IMR-90 (cell line): ENCODE measurements around the gene MTCL3.

Experiments used
- ATAC-seq: fragments of 200-7000 bp; cut with Tn5 transposase; 2 replicates; pipeline ENCODE4 v1.9.1; 2020; ENCODE audit warnings: low read depth, mild to moderate bottlenecking, moderate library complexity
- BruUV-seq: library from RNA; stranded (reverse); fragments of 400-500 nt; replicated peaks from 2 replicates; lab custom pipeline; 2021; lab: Mats Ljungman, UMichigan
- CTCF ChIA-PET: fragments of 300-600 bp; formaldehyde crosslinking; extraction: SDS; loops from one replicate; lab custom pipeline; 2021; ENCODE audit warnings: antibody characterized with exemption; lab: Yijun Ruan, JAX
- POLR2A ChIA-PET: fragments of 300-600 bp; sonication (Branson Sonifier 250); formaldehyde crosslinking; loops from one replicate; lab custom pipeline; 2022; ENCODE audit warnings: antibody characterized with exemption; ENCODE audit not compliant: unreplicated experiment; lab: Charles Lee
- DNase-seq: peaks from one replicate; pipeline ENCODE4 v3.0.0; 2013
- H2AFZ ChIP-seq: replicated peaks from 2 replicates; pipeline ENCODE3; 2013; ENCODE audit warnings: low read length, mild to moderate bottlenecking; ENCODE audit not compliant: poor library complexity
- H2AK5ac ChIP-seq: 2 replicates; pipeline ENCODE4 v1.6.1; 2013; ENCODE audit warnings: low read depth, low read length, inconsistent platforms
- H2AK9ac ChIP-seq: replicated peaks from 2 replicates; pipeline ENCODE3; 2013; ENCODE audit warnings: mild to moderate bottlenecking, low read depth, low read length, moderate library complexity; ENCODE audit not compliant: poor library complexity
- H2BK120ac ChIP-seq: 2 replicates; pipeline ENCODE4 v1.6.1; 2013; ENCODE audit warnings: low read depth, low read length, inconsistent platforms
- H2BK15ac ChIP-seq: 3 replicates; pipeline ENCODE4 v1.6.1; 2013; ENCODE audit warnings: low read depth, low read length, inconsistent platforms
- H2BK20ac ChIP-seq: 2 replicates; pipeline ENCODE4 v1.6.1; 2013; ENCODE audit warnings: low read depth, mild to moderate bottlenecking, inconsistent platforms, low read length, moderate library complexity
- H2BK5ac ChIP-seq: 2 replicates; pipeline ENCODE4 v1.6.1; 2013; ENCODE audit warnings: mild to moderate bottlenecking, low read depth, low read length, inconsistent platforms; ENCODE audit not compliant: poor library complexity, severe bottlenecking
- H3K14ac ChIP-seq: replicated peaks from 2 replicates; pipeline ENCODE4 v1.6.1; 2013; ENCODE audit warnings: low read depth, low read length, inconsistent platforms
- H3K18ac ChIP-seq: 2 replicates; pipeline ENCODE4 v1.6.1; 2013; ENCODE audit warnings: low read depth, low read length, control low read depth
- H3K23ac ChIP-seq: 2 replicates; pipeline ENCODE4 v1.6.1; 2013; ENCODE audit warnings: low read depth, low read length, inconsistent platforms
- H3K27ac ChIP-seq: 2 replicates; pipeline ENCODE4 v1.5.1; 2013; ENCODE audit warnings: mild to moderate bottlenecking, control low read depth, low read length; ENCODE audit not compliant: insufficient read depth
- H3K27me3 ChIP-seq: 2 replicates; pipeline ENCODE4 v1.6.1; 2013; ENCODE audit warnings: low read length; ENCODE audit not compliant: control insufficient read depth, insufficient read depth
- H3K36me3 ChIP-seq: 2 replicates; pipeline ENCODE4 v1.6.1; 2013; ENCODE audit warnings: low read length, mixed read lengths; ENCODE audit not compliant: control insufficient read depth, insufficient read depth
- H3K4ac ChIP-seq: 2 replicates; pipeline ENCODE4 v1.6.1; 2013; ENCODE audit warnings: low read depth, low read length, inconsistent platforms
- H3K4me1 ChIP-seq: 2 replicates; pipeline ENCODE4 v1.6.1; 2013; ENCODE audit warnings: low read length, mixed read lengths; ENCODE audit not compliant: control insufficient read depth, insufficient read depth
- H3K4me2 ChIP-seq: 2 replicates; pipeline ENCODE4 v1.6.1; 2013; ENCODE audit warnings: low read depth, mild to moderate bottlenecking, control low read depth, low read length, moderate library complexity
- H3K4me3 ChIP-seq: 2 replicates; pipeline ENCODE4 v1.5.1; 2013; ENCODE audit warnings: low read depth, mild to moderate bottlenecking, control low read depth, low read length, moderate library complexity; ENCODE audit not compliant: insufficient read depth
- H3K56ac ChIP-seq: 2 replicates; pipeline ENCODE4 v1.6.1; 2013; ENCODE audit warnings: low read length, inconsistent platforms; ENCODE audit not compliant: insufficient read depth; ENCODE audit errors: extremely low read depth
- H3K79me1 ChIP-seq, 2 experiments: 2 replicates each; pipeline ENCODE4 v1.6.1; 2013; ENCODE audit warnings: low read length in 2 of 2, inconsistent platforms in 1 of 2, low read depth in 1 of 2
- H3K9ac ChIP-seq: 2 replicates; pipeline ENCODE4 v1.6.1; 2013; ENCODE audit warnings: low read depth, low read length, control low read depth
- H3K9me1 ChIP-seq: 2 replicates; pipeline ENCODE4 v1.6.1; 2013; ENCODE audit warnings: low read length, inconsistent platforms; ENCODE audit not compliant: insufficient read depth
- H3K9me3 ChIP-seq: 2 replicates; pipeline ENCODE4 v1.6.1; 2013; ENCODE audit warnings: low read length; ENCODE audit not compliant: control insufficient read depth, insufficient read depth
- H4K20me1 ChIP-seq: 2 replicates; pipeline ENCODE4 v1.6.1; 2013; ENCODE audit warnings: low read length, inconsistent platforms; ENCODE audit not compliant: insufficient read depth
- H4K5ac ChIP-seq: 2 replicates; pipeline ENCODE4 v1.6.1; 2013; ENCODE audit warnings: mild to moderate bottlenecking, low read depth, low read length, control low read depth
- H4K8ac ChIP-seq, 2 experiments: 2 replicates each; pipeline ENCODE4 v1.6.1; 2013; ENCODE audit warnings: low read depth in 2 of 2, low read length in 2 of 2, control low read depth in 1 of 2, inconsistent platforms in 1 of 2
- H4K91ac ChIP-seq: 2 replicates; pipeline ENCODE4 v1.6.1; 2013; ENCODE audit warnings: low read depth, low read length, inconsistent platforms; ENCODE audit not compliant: insufficient read depth
- BHLHE40 ChIP-seq: fragments of 150-350 bp; IDR thresholded peaks from 2 replicates; pipeline ENCODE4 v1.6.1; 2016; ENCODE audit warnings: mild to moderate bottlenecking, low read depth, low read length
- CEBPB ChIP-seq: IDR thresholded peaks from 2 replicates; pipeline ENCODE4 v1.6.1; 2012; ENCODE audit warnings: low read depth, low read length, improper control_type of control experiment
- CHD1 ChIP-seq: IDR thresholded peaks from 2 replicates; pipeline ENCODE4 v1.6.1; 2012; ENCODE audit warnings: low read depth, low read length, improper control_type of control experiment
- CTCF ChIP-seq: conservative IDR thresholded peaks from 2 replicates; pipeline ENCODE4 v1.5.1; 2012; ENCODE audit warnings: mild to moderate bottlenecking, low read depth, low read length, improper control_type of control experiment
- ELK1 ChIP-seq: fragments of 150-350 bp; IDR thresholded peaks from 2 replicates; pipeline ENCODE4 v1.6.1; 2016; ENCODE audit warnings: low read depth, mild to moderate bottlenecking, low read length, moderate library complexity, borderline replicate concordance
- FOS ChIP-seq: fragments of 150-350 bp; IDR thresholded peaks from 2 replicates; pipeline ENCODE4 v1.6.1; 2016; ENCODE audit warnings: low read depth, low read length
- MXI1 ChIP-seq: IDR thresholded peaks from 2 replicates; pipeline ENCODE4 v1.6.1; 2012; ENCODE audit warnings: low read depth, mild to moderate bottlenecking, low read length, moderate library complexity, borderline replicate concordance
- NFE2L2 ChIP-seq: fragments of 150-350 bp; IDR thresholded peaks from 2 replicates; pipeline ENCODE4 v1.6.1; 2016; ENCODE audit warnings: low read depth, mild to moderate bottlenecking, low read length
- POLR2A ChIP-seq: IDR thresholded peaks from 2 replicates; pipeline ENCODE4 v1.6.1; 2012; ENCODE audit warnings: mild to moderate bottlenecking, low read depth, low read length
- RAD21 ChIP-seq: IDR thresholded peaks from 2 replicates; pipeline ENCODE4 v1.6.1; 2012; ENCODE audit warnings: low read length, improper control_type of control experiment
- RCOR1 ChIP-seq: IDR thresholded peaks from 2 replicates; pipeline ENCODE4 v1.6.1; 2012; ENCODE audit warnings: mild to moderate bottlenecking, low read length, improper control_type of control experiment; ENCODE audit not compliant: insufficient replicate concordance
- RFX5 ChIP-seq: IDR thresholded peaks from 2 replicates; pipeline ENCODE4 v1.8.0; 2012; ENCODE audit warnings: low read depth, mild to moderate bottlenecking, low read length, moderate library complexity
- SMC3 ChIP-seq: fragments of 150-350 bp; IDR thresholded peaks from 2 replicates; pipeline ENCODE4 v1.6.1; 2016; ENCODE audit warnings: low read depth, mild to moderate bottlenecking, antibody characterized with exemption, low read length, moderate library complexity
- WGBS, 2 experiments: methylation state at CpG; one replicate each; pipeline versions ENCODE4 v1.1.5 to v1.1.7; 2013; ENCODE audit warnings: missing lambda C conversion rate in 2 of 2; ENCODE audit not compliant: insufficient read length in 1 of 2; ENCODE audit errors: extremely low coverage in 2 of 2; 5-methylcytosine and 5-hydroxymethylcytosine counted together
- dilution Hi-C: fragments of 300-500 bp; cut with HindIII; formaldehyde crosslinking; loops from one replicate; pipeline ENCODE4 v1.14.3; 2018; ENCODE audit warnings: low sequenced_read_pairs; ENCODE audit not compliant: unreplicated experiment
- in situ Hi-C: fragments of 300-500 bp; cut with MboI; formaldehyde crosslinking; loops from 3 replicates; pipeline ENCODE4 v1.14.3; 2019; ENCODE audit warnings: low sequenced_read_pairs, inconsistent platforms, mixed read lengths
- intact Hi-C: fragments of 100-400 bp; cut with micrococcal nuclease; formaldehyde crosslinking; loops from 2 replicates; pipeline ENCODE4 v1.10.0; 2022

MTCL3 gene

GRCh38 chr6:127483399-127484055, 35.6 kb downstream of the MTCL3 start (continued):
- TF ChIP-seq RFX5, result no peak

GRCh38 chr6:127482325-127482724, 36.8 kb downstream of the MTCL3 start:
- peaks cover 0 to 3% of the 10 kb centered on the region in 2 experiments; a peak in 1 of 4 replicates for H3K79me1 ChIP-seq
- ATAC-seq (no peak), DNase-seq (no peak)
- no peak overlapping the region for H4K8ac ChIP-seq
- H3K27ac ChIP-seq, result no peak overlapping the region
- no peak overlapping the region for H3K14ac ChIP-seq
- no peak overlapping the region for H3K23ac ChIP-seq
- no peak overlapping the region for H3K4ac ChIP-seq
- intact Hi-C loops (loop anchor here (5.0 kb wide), 1 partner anchor 35 kb away; the partner anchor contains the start of gene MTCL3), dilution Hi-C loops (no loop called here), in situ Hi-C loops (no loop called here)
- POLR2A ChIA-PET, result interaction anchor here (0.6 kb wide), 1 partner anchor 12 kb away, joined by 4 read pairs; no protein-coding TSS in a partner anchor
- no peaks in the 10 kb centered on the region for H3K9me3 ChIP-seq
- no peaks in the 10 kb centered on the region for H3K27me3 ChIP-seq
- H2AFZ ChIP-seq, result no peak overlapping the region
- TF ChIP-seq NFE2L2 (no peak), RAD21 (no peak), CHD1 (no peak), ELK1 (no peak), RCOR1 (no peak), FOS (no peak), CTCF (no peak), CEBPB (no peak), BHLHE40 (no peak), RFX5 (no peak), MXI1 (no peak), POLR2A (no peak), SMC3 (no peak)
- peaks cover 4% of the 10 kb centered on the region for H3K4me1 ChIP-seq
- no peak overlapping the region for H2AK9ac ChIP-seq
- H3K18ac ChIP-seq, result no peak overlapping the region
- H2BK15ac ChIP-seq, result no peak overlapping the region
- no peak overlapping the region for H2BK5ac ChIP-seq
- H4K5ac ChIP-seq, result no peak overlapping the region
- no CpG with 5 or more reads among the region's 2 CpGs for WGBS, 2 experiments
- H4K20me1 ChIP-seq, result no peaks in the 10 kb centered on the region
- H2AK5ac ChIP-seq, result no peak overlapping the region
- no peak overlapping the region for H3K9ac ChIP-seq
- no peak overlapping the region for H3K4me3 ChIP-seq
- H4K91ac ChIP-seq, result no peak overlapping the region
- no peaks in the 10 kb centered on the region for H3K36me3 ChIP-seq
- CTCF ChIA-PET, result no interaction called here
- no peak overlapping the region for H3K4me2 ChIP-seq
- H3K9me1 ChIP-seq, result peaks cover 3% of the 10 kb centered on the region; the same call in 1 of the 2 replicates
- no TSS peak for BruUV-seq
- no peak overlapping the region for H2BK120ac ChIP-seq
- H3K56ac ChIP-seq, result no peak overlapping the region
- no peak overlapping the region for H2BK20ac ChIP-seq
